GM19099 (cell line): ENCODE data around the gene TRIP13.

Experiments used
- POLR2A ChIP-seq: IDR thresholded peaks from 3 replicates; pipeline ENCODE4 v1.6.1; 2011; ENCODE audit warnings: low read depth; ENCODE audit not compliant: insufficient read length; ENCODE audit errors: extremely low read depth

TRIP13 gene

GRCh38 chr5:887947-888637 is 4.6 kb upstream of the TRIP13 start:
- no peak for TF ChIP-seq POLR2A

GRCh38 chr5:888638-889035 is 4.0 kb upstream of the TRIP13 start:
- TF ChIP-seq POLR2A = no peak

GRCh38 chr5:889075-889710 is 3.5 kb upstream of the TRIP13 start:
- no peak for TF ChIP-seq POLR2A

GRCh38 chr5:891117-891836 is 1.4 kb upstream of the TRIP13 start:
- TF ChIP-seq POLR2A = no peak

GRCh38 chr5:891837-892393 is 769 bp upstream of the TRIP13 start:
- no peak for TF ChIP-seq POLR2A

GRCh38 chr5:893137-893506 is 438 bp downstream of the TRIP13 start:
- TF ChIP-seq POLR2A = no peak

GRCh38 chr5:893711-894110 is 1.0 kb downstream of the TRIP13 start:
- no peak for TF ChIP-seq POLR2A

GRCh38 chr5:900781-901180 is 8.1 kb downstream of the TRIP13 start:
- no peak for TF ChIP-seq POLR2A

- TF ChIP-seq POLR2A = no peak
Observed at GRCh38 chr5:902129-902916, 9.6 kb downstream of the TRIP13 start.

GRCh38 chr5:903756-904096 is 11.0 kb downstream of the TRIP13 start:
- no peak for TF ChIP-seq POLR2A

GRCh38 chr5:905139-905642 is 12.5 kb downstream of the TRIP13 start:
- TF ChIP-seq POLR2A = no peak

GRCh38 chr5:907366-907910 is 14.8 kb downstream of the TRIP13 start:
- no peak for TF ChIP-seq POLR2A

- no peak for TF ChIP-seq POLR2A
Observed at GRCh38 chr5:908172-908571, 15.5 kb downstream of the TRIP13 start.

- no peak for TF ChIP-seq POLR2A
Observed at GRCh38 chr5:909086-909485, 16.4 kb downstream of the TRIP13 start.
